Upper lobe of left lung (tissue), 4 donors: ENCODE data around the gene VASN.

Experiments used
- CTCF ChIP-seq, 6 experiments: fragments of 450-650 bp in 4 of 6; fragments of 200-600 bp in 2 of 6; sonication (generic) in 2 of 6; IDR thresholded peaks; one replicate each; pipeline ENCODE4 v1.5.1; 2016 to 2019; ENCODE audit warnings: antibody characterized with exemption in 6 of 6
- EP300 ChIP-seq, 4 donors: sonication (generic); formaldehyde crosslinking; IDR thresholded peaks; one replicate each; pipeline ENCODE4 v1.5.1; 2017; ENCODE audit warnings: antibody characterized with exemption in 4 of 4, control low read depth in 2 of 4
- POLR2A ChIP-seq, 4 donors: fragments of 450-650 bp; IDR thresholded peaks; one replicate each; pipeline ENCODE4 v1.5.1; 2016 to 2017; ENCODE audit warnings: antibody characterized with exemption in 4 of 4, mild to moderate bottlenecking in 2 of 4
- POLR2AphosphoS5 ChIP-seq, 2 donors: sonication (generic); formaldehyde crosslinking; IDR thresholded peaks; one replicate each; pipeline ENCODE4 v1.5.1; 2017; ENCODE audit warnings: antibody characterized with exemption in 2 of 2

- TF ChIP-seq POLR2AphosphoS5 (IDR thresholded peaks at IDR 0.05) (no peak), CTCF (IDR thresholded peaks at IDR 0.05) (no peak), EP300 (IDR thresholded peaks at IDR 0.05) (no peak), POLR2A (IDR thresholded peaks at IDR 0.05) (no peak)
These were observed 47.0 kb upstream of the VASN start for GRCh38 chr16:4324492-4325252.
